NT2/D1 (cell line): Measurements from ENCODE around the gene SLC34A3.

ENCODE experiments used
- SUZ12 ChIP-seq: IDR thresholded peaks from 2 replicates; pipeline ENCODE4 v1.6.1; 2011; ENCODE audit not compliant: insufficient read length, insufficient read depth; ENCODE audit errors: extremely low read depth
- ZNF274 ChIP-seq: IDR thresholded peaks from 2 replicates; pipeline ENCODE4 v1.6.1; 2011; ENCODE audit warnings: mild to moderate bottlenecking, low read depth, low read length

DNA sequence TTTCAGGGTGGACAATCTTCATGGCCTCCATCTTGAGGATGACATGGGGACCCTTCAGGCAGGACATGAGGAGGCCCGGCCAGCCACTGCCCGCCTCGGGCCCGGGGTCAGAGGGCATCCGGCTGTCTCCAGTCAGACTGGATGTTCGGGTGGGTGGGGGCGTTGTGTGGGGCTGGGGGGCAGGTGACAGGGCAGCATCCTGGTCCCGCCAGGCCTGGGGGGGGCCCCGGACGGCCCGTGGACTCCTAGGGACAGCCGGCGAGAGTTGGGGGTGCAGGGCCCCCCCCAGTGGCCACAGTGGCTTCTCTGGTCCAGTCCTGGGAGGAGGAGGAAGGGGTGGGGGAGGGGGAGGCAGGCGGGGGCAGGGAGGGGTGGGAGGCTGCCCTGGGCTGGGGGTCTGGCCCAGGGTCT, 9.6 kb upstream of the SLC34A3 start:
- no peak for TF ChIP-seq ZNF274
- no peak for TF ChIP-seq SUZ12
